ENCODE results near the gene TMEM163. TPM values are rescaled to one million over a fixed set of nuclear protein-coding genes. Genes with fewer than 3 reads are reported as not detected.

Gene TMEM163
- polyA plus RNA-seq, 3 donors, result 0.01 TPM; not detected in 2

GRCh38 chr2:134518101-134518500 lies 200.7 kb downstream of the TMEM163 start:
- no peak overlapping the region for H2AFZ ChIP-seq (ENCODE audit: insufficient read depth, low read depth, low read length, poor library complexity, severe bottlenecking)
- Mint-ChIP-seq H3K27ac (no peak overlapping the region), H3K4me3 (no peak overlapping the region), H3K9me3 (no peaks in the 10 kb centered on the region), H3K27me3 (ENCODE audit: low read depth in 3 of 3) (peaks cover 0 to under 1% (median 0%) of the 10 kb centered on the region in 3 donors), H3K36me3 (no peaks in the 10 kb centered on the region), H3K4me1 (no peaks in the 10 kb centered on the region)
- H3K27me3 ChIP-seq (ENCODE audit: control insufficient read depth in 2 of 2, insufficient read depth in 2 of 2, low read length in 2 of 2), result no peaks in the 10 kb centered on the region
- H3K9me3 ChIP-seq (replicated peaks in 1 of 2; ENCODE audit: control insufficient read depth in 1 of 2, insufficient read depth in 1 of 2, low read length in 2 of 2), result no peaks in the 10 kb centered on the region
- no peaks in the 10 kb centered on the region for H3K36me3 ChIP-seq (replicated peaks in 1 of 2; ENCODE audit: control insufficient read depth in 1 of 2, insufficient read depth in 2 of 2, low read length in 2 of 2)
- intact Hi-C loops (cut with micrococcal nuclease), result no loop called here
- no peak overlapping the region for H3K4me3 ChIP-seq (replicated peaks in 1 of 3; ENCODE audit: low read depth in 2 of 3, low read length in 3 of 3)
- H4K20me1 ChIP-seq (ENCODE audit: insufficient read depth, low read length), result no peaks in the 10 kb centered on the region
- 80% methylated on average over 1 of the region's 2 CpGs for WGBS (ENCODE audit: insufficient coverage)
- H3K79me2 ChIP-seq (ENCODE audit: insufficient read depth, low read length), result no peaks in the 10 kb centered on the region
- no peak overlapping the region for H3K9ac ChIP-seq (ENCODE audit: insufficient read depth, low read length, poor library complexity, severe bottlenecking)
- DNase-seq, result no peak
- no peak overlapping the region for H3K27ac ChIP-seq (ENCODE audit: low read depth in 1 of 2, low read length in 2 of 2)
- no peaks in the 10 kb centered on the region for H3K4me1 ChIP-seq (ENCODE audit: control insufficient read depth in 1 of 2, insufficient read depth in 2 of 2, low read length in 2 of 2)
- H3K4me2 ChIP-seq (replicated peaks; ENCODE audit: extremely low read depth, low read length, poor library complexity, severe bottlenecking), result no peak overlapping the region
- TF ChIP-seq, protein P1, sequence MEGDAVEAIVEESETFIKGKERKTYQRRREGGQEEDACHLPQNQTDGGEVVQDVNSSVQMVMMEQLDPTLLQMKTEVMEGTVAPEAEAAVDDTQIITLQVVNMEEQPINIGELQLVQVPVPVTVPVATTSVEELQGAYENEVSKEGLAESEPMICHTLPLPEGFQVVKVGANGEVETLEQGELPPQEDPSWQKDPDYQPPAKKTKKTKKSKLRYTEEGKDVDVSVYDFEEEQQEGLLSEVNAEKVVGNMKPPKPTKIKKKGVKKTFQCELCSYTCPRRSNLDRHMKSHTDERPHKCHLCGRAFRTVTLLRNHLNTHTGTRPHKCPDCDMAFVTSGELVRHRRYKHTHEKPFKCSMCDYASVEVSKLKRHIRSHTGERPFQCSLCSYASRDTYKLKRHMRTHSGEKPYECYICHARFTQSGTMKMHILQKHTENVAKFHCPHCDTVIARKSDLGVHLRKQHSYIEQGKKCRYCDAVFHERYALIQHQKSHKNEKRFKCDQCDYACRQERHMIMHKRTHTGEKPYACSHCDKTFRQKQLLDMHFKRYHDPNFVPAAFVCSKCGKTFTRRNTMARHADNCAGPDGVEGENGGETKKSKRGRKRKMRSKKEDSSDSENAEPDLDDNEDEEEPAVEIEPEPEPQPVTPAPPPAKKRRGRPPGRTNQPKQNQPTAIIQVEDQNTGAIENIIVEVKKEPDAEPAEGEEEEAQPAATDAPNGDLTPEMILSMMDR (IDR thresholded peaks at IDR 0.05), result no peak

DNA sequence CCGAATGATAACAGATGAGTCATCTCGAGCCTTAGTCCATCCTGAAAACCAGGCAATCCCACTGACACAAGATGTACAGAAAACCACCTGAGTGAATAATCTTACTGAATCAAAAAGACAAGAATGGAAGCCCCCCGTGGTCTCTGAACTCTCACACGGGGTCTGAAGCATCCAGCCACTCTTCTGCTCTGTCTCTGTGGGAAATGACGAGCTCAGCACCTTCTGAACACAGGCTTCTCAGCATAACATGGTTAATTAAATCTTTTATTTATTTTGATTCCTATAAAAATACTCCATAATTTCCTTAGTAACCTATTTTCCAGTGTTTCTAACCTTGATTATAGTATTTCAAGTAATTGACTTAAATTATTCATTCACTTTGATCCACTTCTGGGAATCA lies 203.7 kb downstream of the TMEM163 start:
- no peaks in the 10 kb centered on the region for H3K36me3 ChIP-seq (replicated peaks in 1 of 2; ENCODE audit: control insufficient read depth in 1 of 2, insufficient read depth in 2 of 2, low read length in 2 of 2)
- 100% methylated on average over 1 of the region's 5 CpGs for WGBS (ENCODE audit: insufficient coverage)
- H3K27ac Mint-ChIP-seq, result no peak overlapping the region
- no peak for DNase-seq
- H3K36me3 Mint-ChIP-seq, result no peaks in the 10 kb centered on the region
- H3K27ac ChIP-seq (ENCODE audit: low read depth in 1 of 2, low read length in 2 of 2), result no peak overlapping the region
- H2AFZ ChIP-seq (ENCODE audit: insufficient read depth, low read depth, low read length, poor library complexity, severe bottlenecking), result no peak overlapping the region
- peaks cover 0 to 3% (median 0%) of the 10 kb centered on the region in 3 donors for H3K27me3 Mint-ChIP-seq (ENCODE audit: low read depth in 3 of 3)
- no peak overlapping the region for H3K9ac ChIP-seq (ENCODE audit: insufficient read depth, low read length, poor library complexity, severe bottlenecking)
- H4K20me1 ChIP-seq (ENCODE audit: insufficient read depth, low read length), result no peaks in the 10 kb centered on the region
- no peak overlapping the region for H3K4me3 Mint-ChIP-seq
- no peak overlapping the region for H3K4me2 ChIP-seq (replicated peaks; ENCODE audit: extremely low read depth, low read length, poor library complexity, severe bottlenecking)
- H3K4me1 ChIP-seq (ENCODE audit: control insufficient read depth in 1 of 2, insufficient read depth in 2 of 2, low read length in 2 of 2), result no peaks in the 10 kb centered on the region
- H3K4me1 Mint-ChIP-seq, result no peaks in the 10 kb centered on the region
- no peaks in the 10 kb centered on the region for H3K9me3 Mint-ChIP-seq
- H3K9me3 ChIP-seq (replicated peaks in 1 of 2; ENCODE audit: control insufficient read depth in 1 of 2, insufficient read depth in 1 of 2, low read length in 2 of 2), result no peaks in the 10 kb centered on the region
- intact Hi-C loops (cut with micrococcal nuclease), result no loop called here
- H3K27me3 ChIP-seq (ENCODE audit: control insufficient read depth in 2 of 2, insufficient read depth in 2 of 2, low read length in 2 of 2), result no peaks in the 10 kb centered on the region
- no peaks in the 10 kb centered on the region for H3K79me2 ChIP-seq (ENCODE audit: insufficient read depth, low read length)
- TF ChIP-seq, protein P1 (IDR thresholded peaks at IDR 0.05), result no peak
- H3K4me3 ChIP-seq (replicated peaks in 1 of 3; ENCODE audit: low read depth in 2 of 3, low read length in 3 of 3), result no peak overlapping the region
